HG03108 (cell line): ENCODE results near the gene TFDP1.
"Not testable (repeated sequence)": the region's sequence is repeated elsewhere in the genome, so short reads cannot be mapped to it uniquely, and the experiment has no call there.

Experiments
- ATAC-seq: cut with Tn5 transposase; IDR thresholded peaks from one replicate; pipeline ENCODE4 v1.9.1; 2021; ENCODE audit warnings: moderate library complexity; ENCODE audit not compliant: unreplicated experiment

Gene TFDP1

DNA sequence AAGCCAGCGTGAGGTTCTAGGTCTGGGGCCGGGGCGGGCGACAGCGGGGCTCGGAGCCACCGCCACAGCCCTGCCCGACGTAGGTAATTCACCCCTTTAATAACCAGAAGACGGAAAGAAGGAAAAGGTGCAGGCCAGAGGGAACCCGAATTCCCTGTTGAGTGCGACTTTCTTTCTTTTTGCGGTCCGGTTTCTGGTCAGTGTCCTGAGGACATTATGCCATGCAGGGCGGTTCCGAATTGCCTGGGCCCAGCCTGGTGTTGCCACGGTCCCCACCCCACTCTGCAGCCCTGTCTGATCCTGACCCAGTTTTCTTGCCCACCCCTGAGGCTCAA is 18.4 kb upstream of the TFDP1 start:
- ATAC-seq, result no peak

DNA sequence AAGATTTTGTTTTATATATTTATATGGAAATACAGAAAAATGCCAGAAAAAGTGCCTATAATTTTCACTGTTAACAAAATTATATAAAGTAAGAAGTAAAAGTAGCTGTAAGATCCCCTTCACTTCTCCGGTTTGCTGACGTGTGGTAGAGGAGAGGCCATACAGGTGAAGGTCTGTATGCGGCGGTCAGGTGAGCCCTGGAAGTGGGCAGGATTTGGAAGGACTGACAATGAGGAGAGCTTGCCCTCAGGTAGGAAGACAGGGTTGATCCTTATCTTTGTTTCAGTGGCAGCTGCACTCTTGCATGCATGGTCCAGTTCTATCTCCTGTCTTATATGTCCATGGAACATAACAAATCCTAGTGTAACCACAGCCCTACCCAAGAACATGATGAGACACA is 16.9 kb upstream of the TFDP1 start:
- no peak for ATAC-seq

- ATAC-seq, result no peak
Measured at GRCh38 chr13:113573065-113573464, 11.5 kb upstream of the TFDP1 start.

DNA sequence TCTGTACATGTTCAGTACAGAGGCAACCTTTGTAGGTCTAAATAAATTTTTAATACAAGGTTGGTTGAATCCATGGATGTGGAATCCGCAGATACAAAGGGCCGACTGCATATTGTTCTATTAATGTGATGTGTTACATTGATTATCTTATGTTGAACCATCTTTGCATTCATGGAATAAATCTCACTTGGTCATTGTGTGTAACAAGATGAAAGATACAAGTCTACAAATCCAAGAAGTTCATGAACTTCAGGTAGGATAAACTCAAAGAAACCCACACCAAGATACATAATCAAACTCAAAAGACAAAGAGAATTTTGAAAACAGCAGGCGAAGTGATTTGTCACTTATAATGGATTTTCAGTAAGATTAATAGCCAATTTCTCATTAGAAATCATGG is 8.0 kb upstream of the TFDP1 start:
- no peak for ATAC-seq

- no peak for ATAC-seq
Measured at GRCh38 chr13:113577881-113578435, 6.6 kb upstream of the TFDP1 start.

GRCh38 chr13:113579686-113580085 is 4.9 kb upstream of the TFDP1 start:
- ATAC-seq, result no peak

DNA sequence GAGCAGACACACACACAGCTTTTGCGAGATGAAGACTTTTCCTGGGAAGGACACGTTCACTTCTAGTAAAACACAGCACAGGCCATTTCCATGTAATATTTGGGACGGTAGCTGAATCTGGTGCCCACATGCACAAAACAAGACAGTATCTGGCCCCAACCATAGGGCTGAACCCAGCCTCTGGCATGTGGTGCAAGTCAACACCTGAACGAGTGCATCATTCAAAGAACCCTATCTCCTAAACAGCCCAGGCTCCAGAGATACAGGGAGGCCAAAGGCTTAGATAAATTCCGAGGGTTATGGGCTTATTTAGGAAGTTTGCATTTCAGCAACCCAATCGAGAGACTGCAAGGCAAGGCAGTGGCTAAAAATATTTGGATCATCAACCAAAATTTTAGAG is 2.7 kb upstream of the TFDP1 start:
- no peak for ATAC-seq

- ATAC-seq, result no peak
Measured at GRCh38 chr13:113582841-113583631, 1.5 kb upstream of the TFDP1 start.

DNA sequence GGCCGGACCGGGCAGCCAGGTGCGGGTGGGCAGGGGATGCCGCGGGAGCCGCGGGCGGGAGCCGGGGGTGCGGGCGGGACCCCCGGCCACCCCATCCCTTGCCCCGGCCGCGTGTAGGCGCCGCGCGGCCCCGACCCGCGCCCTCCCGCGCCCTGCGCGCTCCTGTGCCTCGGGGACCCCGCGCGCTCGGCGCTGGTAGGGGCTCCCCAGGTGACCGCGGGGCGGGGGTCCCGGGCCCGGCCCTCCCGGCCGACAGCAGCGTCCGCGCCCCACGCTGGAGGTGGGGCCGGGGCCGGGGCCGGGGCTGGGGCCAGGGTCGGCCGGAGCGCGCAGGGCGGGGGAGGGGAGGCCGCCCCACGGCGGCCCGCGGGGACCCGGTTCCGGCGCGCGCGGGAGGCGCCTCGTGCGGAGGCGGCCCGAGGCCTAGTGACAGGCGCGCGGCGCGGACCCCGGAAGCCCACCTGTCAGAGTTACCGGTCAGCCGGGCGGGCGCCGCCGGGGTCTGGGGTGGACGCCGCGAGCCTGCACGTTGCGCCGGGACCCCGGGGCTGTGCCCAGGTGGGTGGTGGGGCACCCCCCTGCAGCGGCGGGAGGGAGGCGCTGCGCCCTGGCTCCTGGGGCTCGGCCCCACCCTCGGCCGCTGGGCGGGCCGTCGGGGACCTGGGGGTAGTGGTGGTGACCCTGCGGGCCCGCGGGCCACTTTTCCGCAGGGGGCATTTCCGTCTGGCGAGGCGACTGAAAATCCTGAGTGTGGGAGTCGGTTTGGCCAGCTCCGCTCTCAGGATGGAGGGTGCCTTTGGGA is 518 bp downstream of the TFDP1 start:
- ATAC-seq, result peak; percentile 31

DNA sequence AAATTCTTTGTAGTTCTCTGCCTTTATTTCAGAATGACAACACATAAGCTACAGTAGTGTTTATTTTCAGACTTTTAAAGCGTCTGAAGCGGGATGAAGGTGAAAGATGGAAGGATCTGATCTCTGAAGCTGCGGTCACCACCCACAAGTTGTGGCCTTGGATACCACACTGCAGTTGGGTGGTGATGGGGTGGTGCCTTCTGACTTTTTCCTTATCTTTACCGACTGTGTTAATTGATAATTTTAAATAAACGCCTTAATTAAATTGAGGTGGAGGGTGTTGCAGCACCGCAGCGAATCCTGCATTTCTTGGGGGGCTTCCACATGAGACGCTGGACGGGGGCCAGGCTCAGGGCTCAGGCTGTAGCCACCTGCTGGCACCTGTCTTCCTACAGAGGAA is 1.3 kb downstream of the TFDP1 start:
- ATAC-seq, result no peak

GRCh38 chr13:113586661-113587479 is 2.3 kb downstream of the TFDP1 start:
- no peak for ATAC-seq

GRCh38 chr13:113588394-113589111 is 4.0 kb downstream of the TFDP1 start:
- no peak for ATAC-seq

GRCh38 chr13:113589251-113589960 is 4.9 kb downstream of the TFDP1 start:
- no peak for ATAC-seq

GRCh38 chr13:113589961-113590339 is 5.4 kb downstream of the TFDP1 start:
- no peak for ATAC-seq

DNA sequence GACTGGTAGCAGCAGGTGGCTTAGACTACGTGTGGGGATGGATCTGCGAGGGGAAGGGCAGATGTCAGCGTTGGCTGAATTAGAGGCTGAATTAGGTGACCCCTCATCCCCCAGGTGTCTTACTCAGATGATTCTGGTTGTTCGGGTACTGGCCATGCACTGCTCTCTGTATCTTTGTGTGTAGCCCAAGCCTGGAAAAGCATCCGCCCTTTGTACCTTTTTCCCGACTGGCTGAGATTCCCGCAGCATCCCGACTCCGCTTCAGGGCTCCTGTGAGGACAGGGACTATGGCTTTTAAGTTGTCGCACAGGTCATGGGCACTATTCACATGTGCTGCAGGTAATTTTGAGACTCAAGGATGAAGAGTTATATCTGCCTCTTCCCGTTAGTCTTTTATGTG is 7.2 kb downstream of the TFDP1 start:
- no peak for ATAC-seq

GRCh38 chr13:113592571-113592970 is 8.0 kb downstream of the TFDP1 start:
- ATAC-seq, result no peak

DNA sequence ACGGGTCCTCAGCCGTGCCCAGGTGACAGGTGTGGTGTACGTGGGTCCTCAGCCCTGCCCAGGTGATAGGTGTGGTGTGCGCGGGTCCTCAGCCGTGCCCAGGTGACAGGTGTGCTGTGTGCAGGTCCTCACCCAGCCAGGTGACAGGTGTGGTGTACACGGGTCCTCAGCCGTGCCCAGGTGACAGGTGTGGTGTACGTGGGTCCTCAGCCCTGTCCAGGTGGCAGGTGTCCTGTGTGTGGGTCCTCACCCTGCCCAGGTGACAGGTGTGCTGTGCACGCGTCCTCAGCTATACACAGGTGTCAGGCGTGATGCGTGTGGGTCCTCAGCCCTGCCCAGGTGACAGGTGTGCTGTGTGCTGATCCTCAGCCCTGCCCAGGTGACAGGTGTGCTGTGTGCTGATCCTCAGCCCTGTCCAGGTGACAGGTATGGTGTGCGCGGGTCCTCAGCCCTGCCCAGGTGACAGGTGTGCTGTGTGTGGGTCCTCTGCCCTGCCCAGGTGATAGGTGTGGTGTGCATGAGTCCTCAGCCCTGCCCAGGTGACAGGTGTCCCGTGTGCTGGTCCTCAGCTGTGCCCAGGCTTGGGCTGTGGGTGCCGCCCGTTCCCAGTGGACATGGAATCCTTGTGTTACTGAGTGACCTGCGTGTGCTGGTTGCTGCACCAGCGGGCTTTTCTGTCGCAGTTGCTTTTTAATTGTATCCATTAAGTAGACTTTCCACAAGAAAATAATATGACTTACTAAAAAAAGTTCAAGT is 9.7 kb downstream of the TFDP1 start:
- ATAC-seq, result not testable (repeated sequence)

DNA sequence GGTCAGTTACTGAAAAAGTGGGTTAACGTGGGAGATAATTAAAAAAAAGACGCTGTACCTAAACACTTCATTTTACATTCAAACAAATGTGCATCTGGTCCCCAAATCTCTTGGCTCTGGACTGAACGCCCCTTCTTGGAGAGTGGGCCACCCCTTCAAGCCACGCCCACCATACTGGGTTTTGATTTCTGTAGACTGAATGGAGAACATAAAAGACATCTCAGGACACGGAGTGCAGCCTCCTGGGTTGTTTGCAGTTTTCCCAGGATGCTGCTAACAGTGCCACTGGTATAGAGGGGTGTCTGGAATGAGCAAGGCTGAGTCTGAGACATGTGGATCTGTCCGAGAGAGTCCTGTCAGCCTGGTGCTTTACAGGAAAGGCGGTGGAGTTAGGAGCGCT is 10.6 kb downstream of the TFDP1 start:
- no peak for ATAC-seq
